NCI-H524 treated with DMSO at 0.1 percent for 48 hours (cell line): ENCODE measurements around the gene ABLIM2.

ENCODE experiments used
- DNase-seq: peaks from one replicate; lab custom pipeline; 2025; lab: John Stamatoyannopoulos, UW

The ABLIM2 gene

DNA sequence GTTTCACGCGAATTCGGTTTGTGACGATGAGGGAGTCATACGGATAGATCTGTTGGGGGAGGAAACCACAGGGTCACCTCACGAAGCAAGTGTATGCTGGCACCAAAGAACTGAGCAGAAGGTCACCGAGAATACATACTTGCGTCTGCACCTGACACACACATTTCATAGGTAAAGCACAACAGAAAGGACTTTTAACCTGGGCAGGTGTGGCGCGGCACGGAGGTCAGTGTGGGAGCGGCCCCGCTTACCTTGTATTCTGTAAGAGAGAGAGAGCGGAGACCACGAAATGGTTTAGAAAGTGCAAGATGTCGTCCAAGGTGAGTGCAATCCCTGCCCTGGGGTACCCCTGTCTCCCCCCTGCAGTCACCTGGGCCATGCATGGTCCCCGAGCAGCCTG is 175.3 kb downstream of the ABLIM2 start:
- DNase-seq = no peak

DNA sequence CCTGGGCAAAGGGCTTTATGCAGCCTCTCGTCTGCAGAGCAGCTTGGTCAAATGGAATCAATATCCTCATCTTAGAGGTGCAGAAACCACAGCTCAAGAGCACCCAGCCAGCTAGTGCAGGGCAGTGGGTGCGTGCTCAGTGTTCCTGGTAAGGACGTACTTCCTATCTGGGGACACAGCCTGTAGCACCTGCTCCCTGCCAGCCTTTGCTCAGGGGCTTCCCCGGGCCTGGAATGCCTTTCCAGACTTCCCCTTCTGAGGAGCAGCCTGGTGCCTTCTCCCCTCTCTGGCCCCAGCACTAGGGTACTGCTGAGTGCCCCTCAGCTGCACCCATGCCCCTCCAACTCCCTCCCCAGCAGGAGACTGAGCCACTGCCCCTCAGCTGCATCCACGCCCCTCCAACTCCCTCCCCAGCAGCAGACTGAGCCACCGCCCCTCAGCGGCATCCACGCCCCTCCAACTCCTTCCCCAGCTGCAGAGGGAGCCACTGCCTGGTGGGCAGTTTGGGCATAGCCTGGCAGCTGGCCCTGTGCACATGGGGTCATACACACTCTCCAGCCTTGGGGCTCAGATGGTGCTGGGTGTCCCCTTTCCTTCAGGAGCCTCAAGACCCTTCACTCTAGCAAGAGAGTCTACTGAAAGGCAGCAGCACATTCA is 176.7 kb downstream of the ABLIM2 start:
- no peak for DNase-seq

DNA sequence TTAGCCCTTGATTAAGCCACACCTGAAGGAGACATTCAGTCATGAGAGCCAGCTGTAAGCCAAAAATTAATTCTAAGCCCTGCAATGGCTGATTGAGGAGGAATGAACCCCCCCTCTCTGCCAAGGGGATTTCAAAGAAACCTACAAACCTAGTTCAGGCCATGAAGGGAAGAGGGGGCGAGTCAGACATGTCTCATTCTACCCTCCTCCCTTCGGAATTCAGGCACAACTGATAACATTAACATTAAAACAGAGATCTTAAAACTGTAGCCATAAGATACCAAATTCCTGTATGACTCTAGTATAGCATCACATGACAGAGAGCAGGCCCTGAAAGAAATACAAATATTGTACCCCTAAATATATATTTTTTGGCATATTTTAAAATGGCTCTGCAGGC is 178.6 kb downstream of the ABLIM2 start:
- DNase-seq = no peak

DNA sequence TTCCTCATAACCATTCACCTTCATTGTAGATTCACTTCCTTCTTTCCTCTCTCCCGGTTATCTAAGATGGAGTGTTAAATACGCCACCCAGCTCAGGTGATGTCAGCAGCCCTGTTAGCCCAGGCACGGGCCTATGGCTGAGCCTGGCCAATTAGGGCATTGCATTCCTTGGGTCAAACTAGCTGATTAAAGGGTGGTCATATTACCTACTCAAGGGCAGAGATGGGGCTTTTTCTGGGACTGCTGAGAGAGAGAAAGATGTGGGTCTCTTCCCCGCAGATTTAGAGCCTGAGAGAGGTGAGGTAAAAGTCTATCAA is 179.0 kb downstream of the ABLIM2 start:
- no peak for DNase-seq

DNA sequence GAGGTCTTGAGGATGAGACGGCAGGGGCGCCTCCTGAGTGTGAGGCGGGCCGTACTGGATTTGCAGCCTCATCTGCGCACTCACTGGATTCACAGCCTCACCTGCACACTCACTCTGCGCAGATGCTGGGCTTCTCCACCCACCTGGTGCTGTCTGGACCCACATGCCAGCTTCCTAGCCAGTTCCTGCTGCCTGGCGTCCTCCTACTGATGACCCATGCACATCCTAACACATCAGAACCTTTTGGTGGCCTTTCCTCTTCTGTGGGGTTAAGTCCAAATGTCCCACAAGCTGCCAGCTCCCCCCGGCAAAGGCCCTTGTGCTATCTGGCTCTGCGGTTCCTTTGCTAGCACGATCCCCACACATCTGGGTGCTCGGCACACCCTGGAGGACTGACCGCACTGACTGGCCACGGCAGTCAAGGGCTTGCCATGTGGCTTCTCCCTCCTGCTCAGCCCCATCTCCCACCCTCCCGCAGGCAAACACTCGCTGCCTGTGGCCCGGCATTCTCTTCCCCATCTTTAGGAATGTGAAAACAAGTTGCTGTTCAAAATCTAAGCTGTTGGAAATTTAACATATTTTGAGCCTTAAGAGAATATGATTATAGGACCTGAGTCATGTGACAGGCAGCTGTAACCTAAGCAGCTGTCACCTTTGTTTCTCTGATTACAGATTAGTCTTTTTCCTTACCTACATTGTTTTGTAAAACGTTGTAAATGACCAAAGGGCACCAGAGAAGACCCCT is 179.5 kb downstream of the ABLIM2 start:
- DNase-seq = no peak

DNA sequence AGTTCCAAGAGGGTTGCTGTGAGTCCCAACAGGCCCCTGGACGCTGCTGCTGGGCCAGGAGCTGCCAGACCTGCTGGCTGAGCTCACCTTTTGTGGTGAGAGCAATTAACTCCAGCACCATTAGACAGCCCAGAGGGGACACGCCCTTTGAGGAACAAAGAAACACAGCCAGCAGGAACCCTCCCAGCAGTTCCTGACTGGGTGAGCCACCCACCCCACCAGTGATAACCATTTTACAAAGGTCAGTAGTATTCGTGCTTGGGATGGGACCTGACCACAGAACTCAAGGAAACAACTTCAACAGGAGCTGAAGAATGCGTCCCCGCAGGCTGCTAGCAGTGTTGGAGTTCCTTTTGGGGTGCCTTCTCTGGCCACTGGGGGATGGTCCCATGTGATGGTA is 180.1 kb downstream of the ABLIM2 start:
- DNase-seq = no peak

DNA sequence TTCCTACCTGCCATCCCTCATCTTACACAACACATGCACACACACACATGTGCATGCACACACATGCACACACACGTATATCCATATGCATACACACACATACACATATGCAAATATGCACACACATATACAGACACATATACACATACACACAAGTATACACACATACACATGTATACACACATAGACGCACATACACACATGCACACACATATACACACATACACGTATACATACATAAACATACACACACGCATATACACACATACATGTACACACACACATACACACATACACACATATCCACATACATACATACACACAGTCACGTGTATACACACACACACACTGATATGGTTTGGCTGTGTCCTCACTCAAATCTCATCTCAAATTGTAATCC is 182.0 kb downstream of the ABLIM2 start:
- no peak for DNase-seq

DNA sequence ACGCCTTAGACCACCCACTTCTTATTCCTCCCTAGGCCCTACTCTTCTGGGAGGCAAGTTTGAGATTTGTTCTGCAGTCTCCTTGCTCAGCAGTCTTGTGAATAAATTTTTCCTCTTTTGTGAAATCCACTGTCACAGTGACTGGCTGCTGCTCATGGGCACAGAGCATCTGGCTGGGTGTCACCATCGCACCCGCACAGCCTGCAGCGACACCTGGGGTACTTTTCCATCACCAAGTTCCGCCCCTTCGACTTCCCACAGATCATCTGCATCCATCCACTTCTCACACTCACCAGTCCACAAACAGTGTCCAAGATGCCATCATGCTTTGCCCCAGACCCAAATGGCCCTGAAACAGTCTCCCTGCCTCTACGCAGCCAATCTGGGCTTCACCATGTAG is 182.6 kb downstream of the ABLIM2 start:
- no peak for DNase-seq

DNA sequence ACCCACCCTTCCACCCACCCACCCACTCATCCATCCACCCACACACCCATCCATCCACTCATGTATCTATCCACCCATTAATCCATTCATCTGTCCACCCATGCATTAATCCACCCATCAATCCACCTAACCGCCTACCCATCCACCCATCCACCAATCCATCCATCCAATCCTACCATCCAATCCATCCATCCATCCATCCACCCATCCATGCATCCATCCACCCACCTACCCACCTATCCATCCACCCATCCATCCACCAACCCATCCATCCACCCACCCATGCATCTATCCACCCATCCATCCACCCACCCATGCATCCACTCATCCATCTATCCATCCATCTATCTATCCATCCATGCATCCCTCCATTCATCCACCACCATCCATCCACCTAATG is 184.2 kb downstream of the ABLIM2 start:
- no peak for DNase-seq

DNA sequence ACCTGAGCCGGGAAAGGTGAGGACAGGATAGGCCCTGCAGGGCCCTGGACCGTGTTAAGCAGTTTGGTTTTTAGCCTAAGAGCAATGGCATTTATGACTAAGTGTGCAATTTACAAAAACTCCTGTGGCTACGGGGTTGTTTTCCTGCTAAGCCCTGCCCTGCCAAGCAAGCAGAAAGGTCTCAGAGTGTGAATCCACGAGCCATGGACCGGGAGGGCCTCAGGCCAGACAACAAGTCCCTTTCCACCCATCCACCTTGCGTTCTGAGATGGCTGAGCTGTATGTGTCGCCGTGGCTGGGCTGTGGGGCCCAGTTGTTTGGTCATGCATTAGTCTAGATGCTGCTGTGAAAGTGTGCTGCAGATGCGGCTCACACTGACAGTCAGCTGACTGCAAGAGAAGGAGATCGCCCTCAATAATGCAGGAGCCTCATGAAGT is 185.1 kb downstream of the ABLIM2 start:
- no peak for DNase-seq

DNA sequence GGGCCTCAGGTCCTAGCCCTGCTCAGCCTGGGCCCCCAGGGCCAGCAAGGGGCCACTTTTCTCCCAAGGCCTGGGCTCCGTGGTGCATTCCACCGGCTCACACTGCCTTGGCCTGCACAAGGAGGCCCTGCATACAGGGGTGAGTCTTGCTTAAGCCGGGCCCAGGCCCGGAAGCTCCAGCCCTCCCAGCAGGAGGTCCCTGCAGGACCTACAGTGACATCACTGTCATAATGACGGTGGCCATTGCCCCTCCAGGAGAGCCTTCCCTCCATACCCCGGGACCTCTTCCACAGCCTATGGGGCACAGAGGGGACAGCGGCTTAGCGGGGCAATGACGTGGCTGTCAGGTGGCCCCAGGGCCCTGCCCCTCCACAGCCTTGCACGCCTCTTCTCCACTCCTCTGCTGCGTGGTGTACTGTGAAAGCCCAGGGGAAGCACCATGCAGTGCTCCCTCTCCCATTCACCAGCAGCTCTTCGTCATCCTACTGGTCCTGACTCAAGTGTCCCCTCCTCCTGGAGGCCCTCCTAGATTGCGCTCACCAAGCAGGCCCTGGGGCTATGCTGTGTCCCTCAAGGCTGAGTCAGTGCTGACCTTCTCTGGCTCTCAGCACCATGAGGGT is 186.6 kb downstream of the ABLIM2 start:
- no peak for DNase-seq

DNA sequence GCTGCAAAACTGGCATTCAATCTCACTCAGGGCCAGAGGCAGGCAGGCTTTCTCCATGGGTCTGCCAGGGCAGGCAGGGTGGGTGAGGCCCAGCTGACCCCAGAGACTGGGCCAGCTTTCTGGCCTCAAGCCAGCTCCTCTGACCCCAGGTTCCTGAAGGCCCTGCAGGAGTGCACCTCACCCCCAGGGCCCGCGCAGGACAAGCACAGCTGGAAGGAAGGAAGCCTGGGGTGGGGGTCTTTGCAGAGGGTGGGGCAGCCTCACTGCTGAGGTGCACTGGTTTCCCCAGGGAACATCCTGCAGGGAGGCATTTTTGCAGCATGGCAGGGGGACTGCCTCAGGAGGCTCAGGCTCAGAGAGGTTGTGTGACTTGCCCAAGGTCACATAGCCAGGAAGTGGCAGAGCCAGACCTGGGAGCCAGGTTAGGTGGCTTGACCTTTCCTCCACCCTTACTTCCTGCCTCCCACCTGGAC is 187.4 kb downstream of the ABLIM2 start:
- no peak for DNase-seq

DNA sequence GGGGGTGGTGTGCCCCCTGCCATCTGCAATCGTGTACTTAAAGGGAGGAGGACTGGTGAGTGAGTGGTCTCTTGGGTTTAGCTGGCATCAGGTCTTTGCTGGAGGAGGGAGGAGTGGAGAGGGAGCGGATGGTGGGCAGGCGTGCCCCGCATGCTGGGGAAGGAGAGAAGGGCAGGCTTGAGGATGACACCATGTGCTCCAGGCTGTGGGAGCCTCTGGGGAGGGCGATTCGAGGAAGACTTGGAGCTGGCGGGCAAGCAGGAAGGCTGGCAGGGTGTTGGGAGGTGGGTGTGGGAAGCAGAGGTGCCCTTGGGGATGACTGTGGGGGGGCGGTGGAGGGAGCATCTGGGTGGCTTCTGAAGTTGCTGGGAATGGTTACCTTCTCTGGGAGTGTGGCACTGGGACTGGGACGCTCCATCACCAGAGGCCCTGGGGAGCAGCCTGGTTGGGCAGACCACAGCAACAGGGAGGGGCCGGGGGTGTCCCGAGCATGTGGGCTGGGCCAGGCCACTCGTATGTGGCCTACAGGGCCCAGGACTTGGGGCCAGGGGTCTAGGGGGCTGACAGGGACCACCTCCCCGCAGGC is 188.2 kb downstream of the ABLIM2 start:
- DNase-seq = no peak

DNA sequence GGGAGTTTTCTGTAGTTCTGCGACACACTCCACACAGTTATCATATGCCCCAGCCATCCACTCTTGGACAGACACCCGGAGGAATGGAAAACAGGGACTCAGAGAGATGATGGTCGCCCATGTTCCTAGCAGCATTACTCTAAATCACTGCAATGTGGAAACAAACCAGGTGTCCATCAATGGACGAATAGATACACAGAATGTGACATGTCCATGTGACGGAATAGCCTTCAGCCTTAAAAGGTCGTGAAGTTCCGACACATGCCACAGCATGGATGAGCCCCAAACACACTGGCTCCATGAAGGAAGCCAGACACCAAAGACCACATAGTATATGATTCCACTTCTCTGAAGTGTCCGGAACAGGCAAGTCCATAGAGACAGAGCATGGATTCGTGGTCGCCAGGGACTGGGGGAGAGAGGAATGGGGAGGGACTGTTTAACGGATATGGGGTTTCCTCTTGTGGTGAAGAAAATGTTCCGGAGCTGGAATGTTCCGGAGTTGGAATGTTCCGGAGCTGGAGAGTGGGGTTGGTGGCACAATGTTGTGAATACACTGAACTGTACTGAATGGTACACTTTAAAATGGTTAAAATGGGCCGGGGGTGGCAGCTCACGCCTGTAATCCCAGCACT is 190.2 kb downstream of the ABLIM2 start:
- DNase-seq = no peak

DNA sequence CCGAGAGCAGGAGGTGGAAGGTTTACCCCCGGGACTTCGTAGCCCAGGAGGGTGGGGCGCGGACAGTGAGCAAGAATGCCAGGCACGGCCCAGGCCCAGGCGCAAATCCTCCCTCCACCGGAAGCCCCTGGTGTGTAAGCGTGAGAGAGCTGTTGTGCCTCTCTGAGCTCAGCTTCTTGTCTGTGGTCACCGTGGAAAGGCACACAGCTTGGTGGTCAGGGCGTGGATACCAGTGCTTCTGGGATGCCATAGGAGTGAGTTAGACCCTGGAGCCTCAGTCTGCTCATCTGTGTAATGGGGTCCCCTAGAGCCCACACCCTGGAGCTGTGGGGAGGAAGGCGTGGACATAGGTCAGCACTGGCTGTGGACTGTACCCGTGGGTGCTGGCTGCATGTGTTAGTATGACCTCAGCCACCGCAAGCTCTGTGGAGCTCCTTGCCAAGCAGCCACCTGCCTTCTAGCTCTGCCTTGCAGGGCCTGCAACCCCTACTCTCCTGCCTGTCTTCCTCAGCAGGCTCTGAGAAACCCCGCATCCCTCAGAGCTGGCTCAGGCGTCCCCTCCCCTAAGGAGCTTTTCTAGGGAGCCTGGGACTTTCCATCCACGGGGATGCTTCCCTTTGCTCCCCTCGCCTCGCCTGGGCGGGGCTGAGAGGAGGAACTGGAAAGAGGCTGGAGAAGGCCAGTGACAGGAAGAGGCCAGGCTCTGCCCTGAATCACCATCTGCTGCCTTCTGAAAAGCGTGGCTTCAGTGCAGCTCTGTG is 190.9 kb downstream of the ABLIM2 start:
- no peak for DNase-seq

DNA sequence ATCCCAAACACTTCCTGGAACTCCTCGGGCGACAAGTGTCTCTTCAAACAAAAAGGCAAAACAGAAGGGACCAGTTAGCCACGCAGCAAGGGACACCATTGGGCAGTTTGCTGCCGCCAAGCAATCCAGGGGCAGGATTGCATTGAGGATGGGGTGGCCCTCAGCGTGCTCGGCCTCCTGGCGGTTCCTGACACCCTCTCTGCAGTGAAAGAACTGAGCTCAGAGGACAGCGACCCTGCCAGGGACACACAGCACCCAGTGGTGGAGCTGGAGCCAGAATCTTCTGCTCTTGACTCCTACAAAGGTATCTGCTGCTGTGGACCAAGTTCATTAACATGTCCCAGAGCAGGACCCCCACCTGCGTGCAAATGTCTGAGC is 191.6 kb downstream of the ABLIM2 start:
- no peak for DNase-seq

DNA sequence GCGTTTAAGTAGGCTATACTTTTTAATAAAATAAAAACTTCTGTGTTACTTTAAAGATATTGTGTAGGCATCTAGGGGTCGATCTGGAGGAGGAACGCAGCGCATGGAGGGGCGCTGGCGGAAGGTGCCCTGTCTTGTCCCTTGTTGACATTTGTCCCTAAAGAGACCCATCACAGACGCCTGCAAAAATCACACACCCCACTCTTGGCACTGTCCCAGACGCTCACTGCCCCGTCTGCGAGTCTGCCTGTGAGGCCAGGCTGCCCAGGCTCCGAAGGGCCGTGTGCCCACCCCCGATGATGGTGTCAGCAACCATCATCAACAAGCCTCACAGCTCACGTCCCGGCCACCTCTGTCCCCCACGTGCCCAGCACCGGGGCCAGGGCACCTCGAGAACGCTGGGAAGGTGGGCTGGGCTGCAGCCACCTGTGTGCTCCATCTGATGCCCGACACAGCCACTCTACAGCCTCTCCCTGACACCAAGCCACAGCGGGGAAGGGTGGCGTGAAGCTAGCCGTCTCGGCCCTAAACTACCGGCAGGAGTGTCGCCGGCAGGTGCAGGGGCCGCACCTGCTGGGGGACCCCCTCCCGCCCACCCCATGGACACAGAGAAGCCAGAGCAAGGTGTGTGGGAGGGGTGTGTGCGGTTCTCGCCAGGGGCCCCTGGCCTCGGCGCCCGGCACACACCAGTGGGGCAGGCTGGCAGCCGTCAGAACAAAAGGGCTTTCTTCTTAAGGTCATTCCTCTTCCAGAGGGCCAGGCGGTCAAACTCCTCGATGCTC is 192.1 kb downstream of the ABLIM2 start:
- no peak for DNase-seq

DNA sequence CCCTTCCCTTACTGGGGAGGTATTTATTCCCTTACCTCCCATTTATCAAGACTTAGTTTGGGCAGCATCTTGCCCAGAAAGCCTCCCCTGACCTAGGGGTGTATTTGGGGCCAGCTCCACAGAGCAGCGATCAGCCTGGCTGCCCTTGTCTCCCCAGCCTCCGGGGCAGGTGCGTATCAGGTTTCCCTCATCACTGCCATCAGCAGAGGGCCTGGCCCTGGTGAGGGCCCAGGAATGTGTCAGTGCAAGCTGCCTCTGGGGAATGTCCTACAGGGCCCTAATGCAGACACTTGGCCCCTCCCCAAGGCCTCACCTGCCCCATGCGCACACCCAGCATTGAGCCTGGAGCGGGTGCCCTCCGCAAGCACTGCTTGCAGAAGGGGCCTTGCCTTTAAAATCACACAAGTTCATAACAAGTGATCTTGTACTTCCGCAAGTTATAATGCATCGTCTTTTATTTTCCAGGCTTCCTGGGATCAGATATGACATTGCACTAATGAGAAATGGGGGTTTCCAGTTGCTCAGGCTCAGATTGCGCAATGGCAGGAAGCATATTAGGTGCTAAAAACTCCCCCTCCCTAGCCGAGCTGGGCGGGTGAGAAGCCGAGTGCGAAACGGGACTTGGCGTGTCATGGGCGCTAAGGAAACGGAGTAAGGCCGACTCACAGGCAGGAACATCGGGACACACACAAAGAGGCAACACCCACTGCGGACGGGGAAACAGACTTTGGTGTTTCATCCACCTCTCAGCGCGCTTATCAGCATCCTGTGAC is 193.5 kb downstream of the ABLIM2 start:
- DNase-seq = no peak

DNA sequence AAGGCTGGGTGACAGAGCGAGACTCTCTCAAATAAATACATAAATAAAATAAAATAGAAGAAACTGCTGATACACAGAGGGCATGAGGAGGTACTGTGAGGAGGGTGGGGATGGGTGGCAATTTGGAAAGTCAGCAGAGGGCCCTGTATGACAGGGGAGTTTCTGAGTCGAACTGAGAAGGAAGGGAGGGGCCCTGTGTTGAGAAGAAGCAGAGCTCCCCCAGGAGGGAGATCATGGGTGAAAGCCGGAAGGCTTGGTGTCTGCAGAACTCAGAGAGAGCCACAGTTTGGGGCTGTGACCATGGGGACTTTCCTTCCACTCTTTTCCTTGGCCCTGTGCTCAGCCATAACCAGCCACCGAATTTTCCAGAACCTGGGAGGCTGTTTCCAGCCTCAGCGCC is 194.2 kb downstream of the ABLIM2 start:
- DNase-seq = no peak

DNA sequence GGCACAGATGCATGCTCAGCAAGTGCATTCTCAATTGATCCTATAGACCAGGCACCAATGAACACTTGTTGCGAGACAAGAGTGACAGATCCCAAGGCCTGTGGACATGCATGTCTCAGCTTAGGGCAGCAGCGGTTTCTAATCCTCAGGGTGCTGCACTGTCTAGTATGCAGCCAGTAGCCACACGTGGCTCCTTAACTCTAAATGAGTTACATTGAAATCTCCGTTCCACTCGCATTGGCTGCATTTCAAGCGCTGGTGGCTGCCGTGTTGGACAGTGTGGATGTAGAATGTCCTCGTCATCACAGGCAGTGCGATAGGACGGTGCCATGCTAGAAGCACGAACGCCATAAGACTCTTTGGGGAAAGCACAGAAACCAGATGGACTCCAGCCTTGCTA is 194.9 kb downstream of the ABLIM2 start:
- DNase-seq = no peak
